Esophagus squamous epithelium (tissue), 5 donors: ENCODE measurements around the gene DYNLL1. TPM values are rescaled to one million over a fixed set of nuclear protein-coding genes. Genes with fewer than 3 reads are reported as not detected.
A peak's percentile ranks its signal among the peaks of the same experiment; 100 is the strongest.

Experiments used
- DNase-seq: peaks from one replicate; lab custom pipeline; 2025; lab: John Stamatoyannopoulos, UW
- H3K27ac ChIP-seq, 4 donors: fragments of 200-600 bp; sonication (generic); one replicate each; pipeline ENCODE4 v1.5.1; 2016 to 2019; ENCODE audit warnings: mild to moderate bottlenecking in 1 of 4
- H3K27me3 ChIP-seq, 4 donors: fragments of 200-600 bp; sonication (generic); 1 replicate in 3 of 4; 2 replicates in 1 of 4; pipeline versions ENCODE4 v1.5.1 to v1.6.0; 2017 to 2021; ENCODE audit warnings: antibody characterized with exemption in 1 of 4
- H3K36me3 ChIP-seq, 3 donors: fragments of 200-600 bp; sonication (generic); one replicate each; pipeline ENCODE4 v1.5.1; 2016 to 2019
- H3K4me1 ChIP-seq, 3 donors: fragments of 200-600 bp; sonication (generic); one replicate each; pipeline ENCODE4 v1.5.1; 2017 to 2019
- H3K4me3 ChIP-seq, 4 donors: fragments of 200-600 bp; sonication (generic); 1 replicate in 3 of 4; 2 replicates in 1 of 4; pipeline ENCODE4 v1.5.1; 2016 to 2019; ENCODE audit warnings: mild to moderate bottlenecking in 2 of 4, moderate library complexity in 1 of 4
- H3K9me3 ChIP-seq, 3 donors: fragments of 200-600 bp; sonication (generic); one replicate each; pipeline ENCODE4 v1.5.1; 2016 to 2019
- POLR2A ChIP-seq, 4 donors: fragments of 450-650 bp; IDR thresholded peaks; one replicate each; pipeline ENCODE4 v1.6.1; 2017; ENCODE audit warnings: antibody characterized with exemption in 4 of 4, mild to moderate bottlenecking in 4 of 4, moderate library complexity in 3 of 4
- WGBS, 2 donors: methylation state at CpG; one replicate each; pipeline ENCODE4 v1.1.5; 2018; 5-methylcytosine and 5-hydroxymethylcytosine counted together
- intact Hi-C: fragments of 100-400 bp; cut with DNase I; formaldehyde crosslinking; loops from one replicate; pipeline ENCODE4 v1.15.0; 2022
- total RNA-seq, 4 donors: library from RNA; depleted of rRNA; stranded (reverse); fragments of >200 nt; gene quantifications; one replicate each; pipeline ENCODE4 v1.1.0, GENCODE V29; 2016
- TF ChIP-seq, protein P1 (sequence below), 6 experiments: fragments of 450-650 bp in 4 of 6; fragments of 200-600 bp in 2 of 6; sonication (generic) in 2 of 6; IDR thresholded peaks; one replicate each; pipeline ENCODE4 v1.5.1; 2016 to 2019; ENCODE audit warnings: antibody characterized with exemption in 6 of 6, mild to moderate bottlenecking in 4 of 6, moderate library complexity in 4 of 6
- donor health status: DM: yes; HTN: yes; CAD: no.

Gene DYNLL1
- total RNA-seq, 4 donors from 2014 or later, result 368 to 605 (median 490) TPM

- Histone ChIP-seq H3K4me3 (peak overlapping the region in 2 of 4 donors; percentile 0 to 5), H3K4me1 (peaks cover 18 to 65% (median 27%) of the 10 kb centered on the region in 3 donors), H3K36me3 (no peaks in the 10 kb centered on the region), H3K9me3 (no peaks in the 10 kb centered on the region), H3K27me3 (no peaks in the 10 kb centered on the region), H3K27ac (peak overlapping the region; percentile 34 to 84 (median 55))
- DNase-seq, result no peak
- 41 to 56% methylated on average over 6 of the region's 6 CpGs for WGBS, 2 donors
- intact Hi-C loops, result no loop called here
- TF ChIP-seq POLR2A (IDR thresholded peaks at IDR 0.05), result no peak
- TF ChIP-seq, protein P1, sequence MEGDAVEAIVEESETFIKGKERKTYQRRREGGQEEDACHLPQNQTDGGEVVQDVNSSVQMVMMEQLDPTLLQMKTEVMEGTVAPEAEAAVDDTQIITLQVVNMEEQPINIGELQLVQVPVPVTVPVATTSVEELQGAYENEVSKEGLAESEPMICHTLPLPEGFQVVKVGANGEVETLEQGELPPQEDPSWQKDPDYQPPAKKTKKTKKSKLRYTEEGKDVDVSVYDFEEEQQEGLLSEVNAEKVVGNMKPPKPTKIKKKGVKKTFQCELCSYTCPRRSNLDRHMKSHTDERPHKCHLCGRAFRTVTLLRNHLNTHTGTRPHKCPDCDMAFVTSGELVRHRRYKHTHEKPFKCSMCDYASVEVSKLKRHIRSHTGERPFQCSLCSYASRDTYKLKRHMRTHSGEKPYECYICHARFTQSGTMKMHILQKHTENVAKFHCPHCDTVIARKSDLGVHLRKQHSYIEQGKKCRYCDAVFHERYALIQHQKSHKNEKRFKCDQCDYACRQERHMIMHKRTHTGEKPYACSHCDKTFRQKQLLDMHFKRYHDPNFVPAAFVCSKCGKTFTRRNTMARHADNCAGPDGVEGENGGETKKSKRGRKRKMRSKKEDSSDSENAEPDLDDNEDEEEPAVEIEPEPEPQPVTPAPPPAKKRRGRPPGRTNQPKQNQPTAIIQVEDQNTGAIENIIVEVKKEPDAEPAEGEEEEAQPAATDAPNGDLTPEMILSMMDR (IDR thresholded peaks at IDR 0.05), result no peak
Measured at GRCh38 chr12:120473807-120474615, 21.9 kb upstream of the DYNLL1 start.

DNA sequence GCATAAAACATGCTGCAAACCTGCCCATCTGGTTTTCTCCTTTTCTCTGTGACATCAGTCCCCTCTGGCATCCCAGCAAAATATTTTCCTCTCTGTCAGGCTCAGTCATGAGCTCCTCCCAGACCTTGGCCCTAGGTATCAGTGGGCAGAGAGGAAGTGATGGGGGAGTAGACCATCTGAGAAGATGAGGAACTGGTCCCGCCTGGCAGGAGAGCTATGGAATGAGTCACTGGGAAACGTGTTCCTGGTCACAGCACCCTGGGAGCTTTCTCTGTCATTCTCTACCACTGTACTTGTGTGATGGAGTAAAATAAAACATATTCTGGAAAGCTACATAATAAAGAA is 21.3 kb upstream of the DYNLL1 start:
- Histone ChIP-seq H3K4me3 (peak overlapping the region in 1 of 4 donors; percentile 5), H3K9me3 (no peaks in the 10 kb centered on the region), H3K36me3 (no peaks in the 10 kb centered on the region), H3K4me1 (peaks cover 18 to 68% (median 27%) of the 10 kb centered on the region in 3 donors), H3K27ac (peak overlapping the region in 3 of 4 donors; percentile 34 to 84 (median 76)), H3K27me3 (no peaks in the 10 kb centered on the region)
- no peak for DNase-seq
- 9 to 10% methylated on average over 2 of the region's 2 CpGs for WGBS, 2 donors
- intact Hi-C loops, result no loop called here
- TF ChIP-seq POLR2A (IDR thresholded peaks at IDR 0.05), result no peak
- TF ChIP-seq, protein P1 (IDR thresholded peaks at IDR 0.05), result no peak

DNA sequence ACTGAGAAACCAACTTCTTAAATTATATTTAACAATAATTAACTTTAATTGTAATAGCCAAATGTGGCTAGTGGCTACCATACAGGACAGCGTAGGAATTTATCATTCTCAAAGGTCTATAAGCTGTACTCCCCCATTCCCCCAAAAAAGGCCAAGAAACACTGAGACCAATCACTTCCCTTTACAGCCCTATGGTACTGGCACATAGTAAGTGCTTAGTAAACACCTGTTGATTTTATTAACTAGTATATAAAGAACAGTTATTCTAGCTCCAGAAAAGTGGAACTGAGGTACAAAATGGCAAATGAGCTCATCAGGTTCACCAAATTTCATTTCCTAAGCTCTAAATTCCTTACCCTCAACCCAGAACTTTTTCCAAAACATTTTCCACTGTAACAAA is 20.3 kb upstream of the DYNLL1 start:
- 82 to 100% methylated on average over 1 of the region's 1 CpG for WGBS, 2 donors
- Histone ChIP-seq H3K36me3 (no peaks in the 10 kb centered on the region), H3K4me3 (no peak overlapping the region), H3K4me1 (peaks cover 12 to 70% (median 21%) of the 10 kb centered on the region in 3 donors), H3K27me3 (no peaks in the 10 kb centered on the region), H3K9me3 (no peaks in the 10 kb centered on the region), H3K27ac (peak overlapping the region in 2 of 4 donors; percentile 65 to 84)
- no peak for TF ChIP-seq POLR2A (IDR thresholded peaks at IDR 0.05)
- TF ChIP-seq, protein P1 (IDR thresholded peaks at IDR 0.05), result no peak
- DNase-seq, result no peak
- intact Hi-C loops, result no loop called here

DNA sequence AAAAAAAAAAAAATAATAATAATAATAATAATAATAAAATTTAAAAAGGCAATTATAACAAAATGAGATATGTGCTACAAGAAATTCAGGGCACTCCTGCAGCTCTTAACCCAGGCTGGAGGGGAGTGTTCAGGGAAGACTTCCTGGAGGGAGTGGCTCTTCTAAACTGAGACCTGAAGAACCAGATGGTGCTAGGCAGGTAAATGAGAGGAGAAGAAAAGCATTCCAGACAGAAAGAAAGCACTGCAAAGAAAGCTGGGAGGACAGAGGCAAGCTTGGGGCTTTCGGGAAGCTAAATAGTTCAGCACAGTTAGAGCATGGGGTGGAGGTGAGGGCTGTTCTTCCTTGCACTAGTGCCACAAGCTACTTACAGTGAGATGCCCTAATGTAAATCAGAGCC is 16.5 kb upstream of the DYNLL1 start:
- Histone ChIP-seq H3K27me3 (no peaks in the 10 kb centered on the region), H3K27ac (peak overlapping the region in 3 of 4 donors; percentile 18 to 53 (median 33)), H3K9me3 (no peaks in the 10 kb centered on the region), H3K36me3 (peaks cover 0 to 15% (median 0%) of the 10 kb centered on the region in 3 donors), H3K4me3 (no peak overlapping the region), H3K4me1 (peaks cover 2 to 35% (median 5%) of the 10 kb centered on the region in 3 donors)
- intact Hi-C loops, result no loop called here
- TF ChIP-seq, protein P1 (IDR thresholded peaks at IDR 0.05), result no peak
- no peak for TF ChIP-seq POLR2A (IDR thresholded peaks at IDR 0.05)
- DNase-seq, result no peak
- WGBS, 2 donors, result 78% methylated on average over 1 of the region's 1 CpG

DNA sequence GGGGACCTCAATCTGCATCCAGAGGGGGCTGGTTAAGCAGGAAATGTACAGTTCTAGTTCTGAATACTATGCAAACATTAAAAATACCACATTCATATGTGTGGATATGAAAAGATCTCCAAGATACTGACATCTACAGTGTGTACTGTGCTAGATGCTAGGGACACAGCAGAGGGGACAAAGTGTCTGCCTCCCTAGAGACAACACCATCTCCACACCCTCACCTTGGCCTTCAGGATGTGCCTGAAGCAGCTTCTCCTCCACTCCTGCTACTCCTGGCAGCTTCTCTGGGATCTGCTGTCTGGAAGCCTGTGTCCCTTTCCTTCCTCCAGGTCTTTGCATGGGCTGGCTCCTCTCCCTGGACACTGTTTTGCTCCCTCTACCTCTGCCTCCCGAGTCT is 15.7 kb upstream of the DYNLL1 start:
- Histone ChIP-seq H3K27ac (peak overlapping the region in 3 of 4 donors; percentile 18 to 53 (median 33)), H3K36me3 (peaks cover 0 to 15% (median 0%) of the 10 kb centered on the region in 3 donors), H3K27me3 (no peaks in the 10 kb centered on the region), H3K9me3 (no peaks in the 10 kb centered on the region), H3K4me1 (peaks cover under 1 to 29% (median 2%) of the 10 kb centered on the region in 3 donors), H3K4me3 (no peak overlapping the region)
- intact Hi-C loops, result no loop called here
- 44 to 50% methylated on average over 1 of the region's 1 CpG for WGBS, 2 donors
- no peak for DNase-seq
- TF ChIP-seq, protein P1 (IDR thresholded peaks at IDR 0.05), result no peak
- no peak for TF ChIP-seq POLR2A (IDR thresholded peaks at IDR 0.05)
